Renal pelvis (tissue), 4 donors: ENCODE data around the gene KLHL40. TPM values are rescaled to one million over a fixed set of nuclear protein-coding genes. Genes with fewer than 3 reads are reported as not detected.
"Not testable (repeated sequence)": the region's sequence is repeated elsewhere in the genome, so short reads cannot be mapped to it uniquely, and the experiment has no call there.

ENCODE experiments used
- DNase-seq: peaks from one replicate; pipeline ENCODE4 v3.0.0-alpha.2; 2013
- polyA plus RNA-seq, 3 donors: library from polyadenylated mRNA; unstranded; fragments of 120-200 nt; gene quantifications; one replicate each; pipeline ENCODE4 v1.2.1, GENCODE V29; 2013; ENCODE audit not compliant: insufficient read length in 3 of 3

Gene KLHL40
- polyA plus RNA-seq, 3 donors: 0.07 TPM; not detected in 2

GRCh38 chr3:42720126-42720525 is 34.8 kb downstream of the KLHL40 start:
- no peak for DNase-seq

GRCh38 chr3:42721690-42722089 is 36.4 kb downstream of the KLHL40 start:
- no peak for DNase-seq

GRCh38 chr3:42722442-42722841 is 37.1 kb downstream of the KLHL40 start:
- DNase-seq: not testable (repeated sequence)

- no peak for DNase-seq
Measured at GRCh38 chr3:42723219-42723618, 37.9 kb downstream of the KLHL40 start.

GRCh38 chr3:42725454-42725853 is 40.1 kb downstream of the KLHL40 start:
- no peak for DNase-seq

GRCh38 chr3:42728056-42728455 is 42.7 kb downstream of the KLHL40 start:
- no peak for DNase-seq

GRCh38 chr3:42728668-42729364 is 43.5 kb downstream of the KLHL40 start:
- DNase-seq: no peak

GRCh38 chr3:42729404-42730145 is 44.2 kb downstream of the KLHL40 start:
- no peak for DNase-seq

- DNase-seq: no peak
Measured at GRCh38 chr3:42730294-42730693, 45.0 kb downstream of the KLHL40 start.

- no peak for DNase-seq
Measured at GRCh38 chr3:42730706-42731420, 45.5 kb downstream of the KLHL40 start.

- DNase-seq: no peak
Measured at GRCh38 chr3:42731476-42732195, 46.3 kb downstream of the KLHL40 start.

- DNase-seq: no peak
Measured at GRCh38 chr3:42732196-42732828, 47.0 kb downstream of the KLHL40 start.

GRCh38 chr3:42732829-42733459 is 47.6 kb downstream of the KLHL40 start:
- DNase-seq: no peak

- DNase-seq: no peak
Measured at GRCh38 chr3:42733501-42734262, 48.3 kb downstream of the KLHL40 start.

- no peak for DNase-seq
Measured at GRCh38 chr3:42734263-42734860, 49.0 kb downstream of the KLHL40 start.

- no peak for DNase-seq
Measured at GRCh38 chr3:42735019-42735418, 49.7 kb downstream of the KLHL40 start.

- DNase-seq: no peak
Measured at GRCh38 chr3:42735615-42736014, 50.3 kb downstream of the KLHL40 start.

GRCh38 chr3:42736081-42736480 is 50.7 kb downstream of the KLHL40 start:
- no peak for DNase-seq

GRCh38 chr3:42736531-42736930 is 51.2 kb downstream of the KLHL40 start:
- no peak for DNase-seq
